ENCODE data around the gene MOXD1. TPM values are rescaled to one million over a fixed set of nuclear protein-coding genes. Genes with fewer than 3 reads are reported as not detected.

MOXD1 gene
- total RNA-seq, 1 donor = 19.5 TPM

DNA sequence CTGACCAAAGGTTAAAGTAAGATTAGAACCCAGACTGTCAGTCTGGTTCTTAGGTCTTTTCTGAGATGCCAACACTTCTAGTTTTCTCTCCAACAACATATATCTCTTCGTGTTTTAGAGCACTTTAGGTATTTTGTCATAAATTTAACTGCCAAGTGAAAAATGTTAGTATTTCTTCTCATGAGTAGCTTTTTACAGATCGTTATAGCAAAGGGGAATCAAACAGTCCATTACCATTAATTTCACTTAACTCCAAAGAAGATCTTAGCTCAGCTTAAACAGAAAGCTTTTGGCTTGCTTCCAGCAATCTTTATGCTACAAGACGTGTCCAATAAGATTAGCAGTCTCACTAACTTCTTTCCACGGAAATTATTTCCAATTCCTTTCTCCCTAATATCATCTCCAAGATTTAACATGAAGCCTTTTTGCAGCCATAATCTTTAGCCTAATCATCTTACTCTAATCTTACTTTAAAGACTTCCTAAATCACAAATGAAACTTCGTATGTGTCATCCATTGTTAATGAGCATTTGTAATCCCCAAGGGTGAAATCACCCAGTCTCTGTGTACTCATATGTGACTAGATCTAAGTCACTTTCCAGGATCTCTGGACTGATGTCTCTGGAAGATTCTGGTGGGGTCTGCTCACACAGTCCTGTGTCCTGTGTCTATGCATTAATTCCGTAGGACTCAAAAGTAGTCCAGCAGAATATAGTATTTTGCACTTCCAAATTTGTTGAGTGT, 38.7 kb downstream of the MOXD1 start:
- Histone ChIP-seq H3K9me3 (ENCODE audit: low read depth, low read length) (no peaks in the 10 kb centered on the region), H3K4me3 (ENCODE audit: insufficient read depth, low read length) (no peak overlapping the region), H3K79me2 (ENCODE audit: insufficient read depth, low read length) (no peaks in the 10 kb centered on the region), H2AFZ (ENCODE audit: low read length) (no peak overlapping the region), H3K36me3 (ENCODE audit: insufficient read depth, low read length) (peaks cover 3% of the 10 kb centered on the region), H3K27me3 (ENCODE audit: insufficient read depth, low read length) (no peaks in the 10 kb centered on the region), H3K4me1 (ENCODE audit: insufficient read depth, low read length) (no peaks in the 10 kb centered on the region), H4K20me1 (ENCODE audit: insufficient read depth, low read length) (no peaks in the 10 kb centered on the region), H3K27ac (ENCODE audit: low read depth, low read length) (no peak overlapping the region), H3K4me2 (ENCODE audit: insufficient read depth, low read length) (no peak overlapping the region)
- TF ChIP-seq, protein P1, sequence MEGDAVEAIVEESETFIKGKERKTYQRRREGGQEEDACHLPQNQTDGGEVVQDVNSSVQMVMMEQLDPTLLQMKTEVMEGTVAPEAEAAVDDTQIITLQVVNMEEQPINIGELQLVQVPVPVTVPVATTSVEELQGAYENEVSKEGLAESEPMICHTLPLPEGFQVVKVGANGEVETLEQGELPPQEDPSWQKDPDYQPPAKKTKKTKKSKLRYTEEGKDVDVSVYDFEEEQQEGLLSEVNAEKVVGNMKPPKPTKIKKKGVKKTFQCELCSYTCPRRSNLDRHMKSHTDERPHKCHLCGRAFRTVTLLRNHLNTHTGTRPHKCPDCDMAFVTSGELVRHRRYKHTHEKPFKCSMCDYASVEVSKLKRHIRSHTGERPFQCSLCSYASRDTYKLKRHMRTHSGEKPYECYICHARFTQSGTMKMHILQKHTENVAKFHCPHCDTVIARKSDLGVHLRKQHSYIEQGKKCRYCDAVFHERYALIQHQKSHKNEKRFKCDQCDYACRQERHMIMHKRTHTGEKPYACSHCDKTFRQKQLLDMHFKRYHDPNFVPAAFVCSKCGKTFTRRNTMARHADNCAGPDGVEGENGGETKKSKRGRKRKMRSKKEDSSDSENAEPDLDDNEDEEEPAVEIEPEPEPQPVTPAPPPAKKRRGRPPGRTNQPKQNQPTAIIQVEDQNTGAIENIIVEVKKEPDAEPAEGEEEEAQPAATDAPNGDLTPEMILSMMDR (IDR thresholded peaks at IDR 0.05; ENCODE audit: extremely low read depth, low read depth, low read length) = no peak
- DNase-seq (ENCODE audit: insufficient read length, low spot score, missing footprints) = no peak

DNA sequence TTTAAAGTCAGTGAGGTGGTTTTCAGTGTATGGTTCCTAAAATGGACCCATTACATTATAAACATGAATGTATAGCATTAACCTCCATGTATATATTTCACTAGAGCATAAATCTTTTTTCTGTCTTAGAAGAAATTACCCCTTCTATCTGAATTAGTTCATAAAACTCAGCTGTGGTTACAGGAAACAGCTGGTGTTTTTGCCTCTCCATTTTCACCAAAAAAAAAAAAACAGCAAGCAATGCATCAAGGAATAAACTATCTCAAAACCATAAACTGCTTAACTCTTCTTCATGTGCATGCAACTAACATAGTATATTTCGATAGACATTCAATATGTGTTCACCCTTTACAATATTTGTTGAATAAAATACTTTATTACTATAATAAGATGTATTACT, 40.2 kb downstream of the MOXD1 start:
- Histone ChIP-seq H4K20me1 (ENCODE audit: insufficient read depth, low read length) (no peaks in the 10 kb centered on the region), H3K36me3 (ENCODE audit: insufficient read depth, low read length) (no peaks in the 10 kb centered on the region), H3K27ac (ENCODE audit: low read depth, low read length) (no peak overlapping the region), H3K4me2 (ENCODE audit: insufficient read depth, low read length) (no peak overlapping the region), H2AFZ (ENCODE audit: low read length) (no peak overlapping the region), H3K4me1 (ENCODE audit: insufficient read depth, low read length) (no peaks in the 10 kb centered on the region), H3K4me3 (ENCODE audit: insufficient read depth, low read length) (no peak overlapping the region), H3K27me3 (ENCODE audit: insufficient read depth, low read length) (no peaks in the 10 kb centered on the region), H3K9me3 (ENCODE audit: low read depth, low read length) (no peaks in the 10 kb centered on the region), H3K79me2 (ENCODE audit: insufficient read depth, low read length) (no peaks in the 10 kb centered on the region)
- TF ChIP-seq, protein P1 (IDR thresholded peaks at IDR 0.05; ENCODE audit: extremely low read depth, low read depth, low read length) = no peak
- DNase-seq (ENCODE audit: insufficient read length, low spot score, missing footprints) = no peak

DNA sequence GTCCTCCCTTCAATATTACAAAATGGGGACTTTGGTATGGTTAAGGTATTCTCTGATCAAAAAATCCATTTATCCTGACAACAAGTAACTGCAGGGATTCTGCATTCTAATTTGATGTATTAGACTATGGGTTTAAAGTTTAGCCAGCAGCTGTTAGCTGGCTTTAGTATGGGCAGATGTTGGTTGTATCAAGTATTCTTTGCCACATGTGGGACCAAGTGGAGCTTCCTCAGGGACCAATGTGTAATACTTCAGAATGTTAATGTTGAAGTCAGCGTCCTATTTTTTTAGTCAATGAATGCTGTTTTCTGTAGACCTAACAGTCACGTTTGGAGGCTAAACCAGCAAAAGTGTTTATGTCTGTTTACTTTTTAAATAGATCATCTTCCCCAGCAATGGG, 41.4 kb downstream of the MOXD1 start:
- Histone ChIP-seq H3K4me3 (ENCODE audit: insufficient read depth, low read length) (no peak overlapping the region), H3K27ac (ENCODE audit: low read depth, low read length) (no peak overlapping the region), H3K79me2 (ENCODE audit: insufficient read depth, low read length) (no peaks in the 10 kb centered on the region), H2AFZ (ENCODE audit: low read length) (no peak overlapping the region), H4K20me1 (ENCODE audit: insufficient read depth, low read length) (no peaks in the 10 kb centered on the region), H3K9me3 (ENCODE audit: low read depth, low read length) (no peaks in the 10 kb centered on the region), H3K4me2 (ENCODE audit: insufficient read depth, low read length) (no peak overlapping the region), H3K4me1 (ENCODE audit: insufficient read depth, low read length) (no peaks in the 10 kb centered on the region), H3K36me3 (ENCODE audit: insufficient read depth, low read length) (peaks cover 5% of the 10 kb centered on the region), H3K27me3 (ENCODE audit: insufficient read depth, low read length) (no peaks in the 10 kb centered on the region)
- DNase-seq (ENCODE audit: insufficient read length, low spot score, missing footprints) = no peak
- TF ChIP-seq, protein P1 (IDR thresholded peaks at IDR 0.05; ENCODE audit: extremely low read depth, low read depth, low read length) = no peak

DNA sequence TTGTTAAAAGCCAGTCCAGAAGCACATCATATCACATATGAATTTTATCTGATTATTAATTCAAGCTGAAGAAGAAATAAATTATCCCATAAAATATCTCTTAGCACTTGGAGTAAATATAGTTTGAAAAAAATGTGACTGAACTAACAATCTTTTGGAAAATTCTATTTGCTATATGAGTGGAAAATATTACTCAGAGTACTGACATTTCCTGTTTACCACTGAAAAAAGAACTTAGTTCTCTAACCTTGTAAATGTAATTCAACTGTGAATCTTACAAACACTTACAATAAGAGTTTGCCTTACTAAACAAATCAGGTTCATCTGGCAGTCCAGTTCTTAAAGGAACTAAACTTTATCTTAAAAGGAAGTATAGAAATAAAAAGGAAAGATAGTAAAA, 44.2 kb downstream of the MOXD1 start:
- Histone ChIP-seq H3K4me1 (ENCODE audit: insufficient read depth, low read length) (no peaks in the 10 kb centered on the region), H3K79me2 (ENCODE audit: insufficient read depth, low read length) (no peaks in the 10 kb centered on the region), H3K27me3 (ENCODE audit: insufficient read depth, low read length) (no peaks in the 10 kb centered on the region), H3K4me3 (ENCODE audit: insufficient read depth, low read length) (no peak overlapping the region), H2AFZ (ENCODE audit: low read length) (no peak overlapping the region), H3K4me2 (ENCODE audit: insufficient read depth, low read length) (no peak overlapping the region), H3K27ac (ENCODE audit: low read depth, low read length) (no peak overlapping the region), H3K9me3 (ENCODE audit: low read depth, low read length) (no peaks in the 10 kb centered on the region), H3K36me3 (ENCODE audit: insufficient read depth, low read length) (peaks cover 11% of the 10 kb centered on the region), H4K20me1 (ENCODE audit: insufficient read depth, low read length) (no peaks in the 10 kb centered on the region)
- DNase-seq (ENCODE audit: insufficient read length, low spot score, missing footprints) = peak; percentile 67
- TF ChIP-seq, protein P1 (IDR thresholded peaks at IDR 0.05; ENCODE audit: extremely low read depth, low read depth, low read length) = no peak

Data from osteoblast (primary cell).